Activated CD8-positive, alpha-beta T cell treated with anti-CD3 and anti-CD28 coated beads for 36 hours (primary cell): ENCODE data around the gene KRTAP12-2. TPM values are rescaled to one million over a fixed set of nuclear protein-coding genes. Genes with fewer than 3 reads are reported as not detected.

Source experiments
- ATAC-seq: fragments of 200-7000 bp; cut with Tn5 transposase; one replicate; pipeline ENCODE4 v1.10.0; 2021; ENCODE audit warnings: mild to moderate bottlenecking, moderate library complexity
- CTCF ChIA-PET: fragments of 350-600 bp; sonication (Branson Sonifier 250); formaldehyde crosslinking; loops from one replicate; lab custom pipeline; 2021; ENCODE audit warnings: antibody characterized with exemption; lab: Charles Lee
- POLR2A ChIA-PET: fragments of 350-600 bp; sonication (Branson Sonifier 250); formaldehyde crosslinking; loops from one replicate; lab custom pipeline; 2021; ENCODE audit warnings: antibody characterized with exemption; lab: Charles Lee
- DNase-seq: peaks from one replicate; pipeline ENCODE4 v3.0.0-alpha.2; 2020
- H3K27ac Mint-ChIP-seq: one replicate; pipeline ENCODE4 v1.8.0; 2021; ENCODE audit warnings: mild to moderate bottlenecking, mixed read lengths
- H3K27me3 Mint-ChIP-seq: one replicate; pipeline ENCODE4 v1.8.0; 2021; ENCODE audit warnings: mixed read lengths
- H3K36me3 Mint-ChIP-seq: one replicate; pipeline ENCODE4 v1.8.0; 2021; ENCODE audit warnings: low read depth, mixed read lengths
- H3K4me1 Mint-ChIP-seq: one replicate; pipeline ENCODE4 v1.8.0; 2021; ENCODE audit warnings: low read depth, mixed read lengths
- H3K4me3 Mint-ChIP-seq: one replicate; pipeline ENCODE4 v1.8.0; 2021; ENCODE audit warnings: mild to moderate bottlenecking, moderate library complexity, mixed read lengths
- H3K9me3 Mint-ChIP-seq: one replicate; pipeline ENCODE4 v1.8.0; 2021; ENCODE audit warnings: mixed read lengths
- intact Hi-C: fragments of 100-400 bp; cut with micrococcal nuclease; formaldehyde crosslinking; loops from one replicate; pipeline ENCODE4 v1.10.0; 2022
- total RNA-seq, 2 experiments: library from RNA; stranded (reverse); gene quantifications; one replicate each; pipeline ENCODE4 v1.2.3, GENCODE V29; 2021
- TF ChIP-seq, protein P1 (sequence below): fragments of 200-600 bp; IDR thresholded peaks from one replicate; pipeline ENCODE4 v1.8.0; 2022; ENCODE audit warnings: antibody characterized with exemption, mild to moderate bottlenecking

The KRTAP12-2 gene
- total RNA-seq, 2 experiments from 2014 or later: not detected

DNA sequence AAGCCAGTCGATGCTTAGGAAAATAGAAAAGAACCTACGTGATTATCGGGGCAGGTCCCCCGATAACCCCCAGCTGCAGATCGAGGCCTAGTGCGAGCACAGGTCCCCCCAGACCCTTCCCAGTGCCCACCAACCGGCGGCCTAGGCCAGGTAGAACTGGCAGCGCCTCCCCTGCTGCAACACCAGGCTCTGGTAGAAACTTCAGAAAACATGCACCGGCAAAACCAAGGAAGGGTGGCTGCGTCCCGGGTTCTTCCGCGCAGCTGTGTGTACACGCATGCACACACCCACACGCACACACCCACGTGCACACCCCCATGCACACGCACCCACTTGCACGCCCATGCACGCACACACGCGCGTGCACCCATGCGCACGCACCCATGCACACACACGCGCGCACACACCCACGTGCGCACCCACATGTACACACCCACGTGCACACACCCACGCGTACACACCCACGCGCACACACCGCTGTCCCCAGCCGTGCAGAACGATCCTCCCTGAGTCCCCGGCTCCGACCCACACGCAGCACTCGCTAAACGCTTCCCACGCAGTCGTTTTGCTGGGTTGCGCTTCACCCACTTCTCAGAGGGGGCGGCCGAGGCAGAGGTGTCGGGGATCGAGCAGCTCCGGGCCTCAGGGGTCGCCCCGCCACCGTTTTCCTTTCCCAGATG lies 39.4 kb upstream of the KRTAP12-2 start:
- POLR2A ChIA-PET: no interaction called here
- H3K9me3 Mint-ChIP-seq: peaks cover 9% of the 10 kb centered on the region
- TF ChIP-seq, protein P1, sequence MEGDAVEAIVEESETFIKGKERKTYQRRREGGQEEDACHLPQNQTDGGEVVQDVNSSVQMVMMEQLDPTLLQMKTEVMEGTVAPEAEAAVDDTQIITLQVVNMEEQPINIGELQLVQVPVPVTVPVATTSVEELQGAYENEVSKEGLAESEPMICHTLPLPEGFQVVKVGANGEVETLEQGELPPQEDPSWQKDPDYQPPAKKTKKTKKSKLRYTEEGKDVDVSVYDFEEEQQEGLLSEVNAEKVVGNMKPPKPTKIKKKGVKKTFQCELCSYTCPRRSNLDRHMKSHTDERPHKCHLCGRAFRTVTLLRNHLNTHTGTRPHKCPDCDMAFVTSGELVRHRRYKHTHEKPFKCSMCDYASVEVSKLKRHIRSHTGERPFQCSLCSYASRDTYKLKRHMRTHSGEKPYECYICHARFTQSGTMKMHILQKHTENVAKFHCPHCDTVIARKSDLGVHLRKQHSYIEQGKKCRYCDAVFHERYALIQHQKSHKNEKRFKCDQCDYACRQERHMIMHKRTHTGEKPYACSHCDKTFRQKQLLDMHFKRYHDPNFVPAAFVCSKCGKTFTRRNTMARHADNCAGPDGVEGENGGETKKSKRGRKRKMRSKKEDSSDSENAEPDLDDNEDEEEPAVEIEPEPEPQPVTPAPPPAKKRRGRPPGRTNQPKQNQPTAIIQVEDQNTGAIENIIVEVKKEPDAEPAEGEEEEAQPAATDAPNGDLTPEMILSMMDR: no peak
- H3K27me3 Mint-ChIP-seq: peaks cover 77% of the 10 kb centered on the region
- H3K27ac Mint-ChIP-seq: no peak overlapping the region
- CTCF ChIA-PET: interaction anchor here (1.2 kb wide), 1 partner anchor 87 kb away, joined by 3 read pairs; no protein-coding TSS in a partner anchor
- DNase-seq (no peak), ATAC-seq (no peak)
- no peak overlapping the region for H3K4me3 Mint-ChIP-seq
- intact Hi-C loops: no loop called here
- peaks cover 17% of the 10 kb centered on the region for H3K4me1 Mint-ChIP-seq
- peaks cover 9% of the 10 kb centered on the region for H3K36me3 Mint-ChIP-seq

DNA sequence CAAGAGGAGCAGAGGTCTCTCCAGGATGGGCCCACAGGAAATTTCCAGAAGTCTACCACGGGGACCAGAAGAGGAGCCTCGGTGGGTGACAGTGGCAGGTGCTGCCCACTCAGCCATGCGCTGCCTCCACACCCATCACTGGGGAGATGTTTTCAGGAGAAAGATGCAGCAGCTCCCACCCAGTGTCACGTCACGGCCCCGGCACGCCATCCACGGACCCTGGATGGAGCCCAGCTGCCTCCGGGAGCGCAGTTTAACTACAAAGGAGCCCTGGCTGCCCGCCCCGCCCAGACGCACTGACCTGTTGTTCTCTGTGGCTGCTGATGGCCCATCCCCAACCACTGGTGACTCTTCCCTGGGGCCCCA lies 37.9 kb upstream of the KRTAP12-2 start:
- Mint-ChIP-seq H3K4me3 (no peak overlapping the region), H3K9me3 (peaks cover 9% of the 10 kb centered on the region), H3K36me3 (peaks cover 9% of the 10 kb centered on the region), H3K4me1 (peaks cover 7% of the 10 kb centered on the region), H3K27me3 (peaks cover 71% of the 10 kb centered on the region), H3K27ac (no peak overlapping the region)
- DNase-seq: no peak
- intact Hi-C loops: no loop called here
- no peak for ATAC-seq
- ChIA-PET POLR2A (no interaction called here), CTCF (interaction anchor here (0.9 kb wide), 1 partner anchor 38 kb away, joined by 3 read pairs; no protein-coding TSS in a partner anchor)
- TF ChIP-seq, protein P1: no peak

DNA sequence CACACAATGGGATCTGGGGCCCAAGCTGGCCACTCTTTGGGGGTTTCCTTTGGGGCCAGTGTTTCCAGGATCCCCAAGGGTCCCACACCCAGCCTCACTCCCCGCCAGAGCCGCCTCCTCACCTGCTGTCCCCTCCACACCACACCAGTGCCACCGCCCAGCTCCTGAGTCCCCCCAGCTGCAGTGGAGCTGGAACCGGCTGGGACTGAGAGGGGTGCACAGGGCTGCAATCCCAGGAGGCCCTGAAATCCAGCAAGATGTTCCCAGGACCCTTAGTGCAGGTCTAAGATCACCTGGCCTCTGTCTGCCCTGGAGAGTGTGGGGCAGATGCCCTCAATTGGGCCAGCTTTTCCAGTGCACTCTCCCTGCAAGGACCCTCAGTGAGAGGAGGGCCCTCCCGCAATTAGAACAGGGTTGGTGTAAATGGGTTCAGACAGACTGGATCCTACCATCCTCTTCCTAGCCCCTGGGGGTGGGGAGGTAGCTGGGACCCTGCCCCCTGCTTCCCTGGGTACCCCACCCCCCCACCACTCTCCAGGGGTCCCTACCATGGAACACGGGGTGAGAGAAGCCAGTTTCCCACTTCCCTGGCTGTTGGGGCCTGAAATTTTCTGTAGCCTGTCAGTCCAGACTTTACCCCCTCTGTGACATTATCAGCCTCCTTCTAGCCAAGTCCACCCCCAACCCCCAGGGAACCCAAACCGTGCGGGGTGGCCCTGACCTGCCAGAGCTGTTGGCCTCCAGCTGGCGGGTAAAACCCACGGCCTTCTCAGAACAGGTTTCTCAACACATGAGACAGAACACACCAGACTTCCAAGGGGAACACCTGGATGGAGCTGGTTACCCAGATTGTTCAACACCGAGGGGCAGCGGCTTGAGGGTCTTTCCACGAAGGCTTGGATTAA lies 37.3 kb upstream of the KRTAP12-2 start:
- intact Hi-C loops: no loop called here
- DNase-seq (no peak), ATAC-seq (no peak)
- TF ChIP-seq, protein P1: no peak
- CTCF ChIA-PET: interaction anchor here (0.9 kb wide), 1 partner anchor 39 kb away, joined by 3 read pairs; no protein-coding TSS in a partner anchor
- POLR2A ChIA-PET: no interaction called here
- Mint-ChIP-seq H3K9me3 (peaks cover 9% of the 10 kb centered on the region), H3K27me3 (peaks cover 68% of the 10 kb centered on the region), H3K27ac (no peak overlapping the region), H3K4me1 (peaks cover 5% of the 10 kb centered on the region), H3K36me3 (peaks cover 9% of the 10 kb centered on the region), H3K4me3 (no peak overlapping the region)

DNA sequence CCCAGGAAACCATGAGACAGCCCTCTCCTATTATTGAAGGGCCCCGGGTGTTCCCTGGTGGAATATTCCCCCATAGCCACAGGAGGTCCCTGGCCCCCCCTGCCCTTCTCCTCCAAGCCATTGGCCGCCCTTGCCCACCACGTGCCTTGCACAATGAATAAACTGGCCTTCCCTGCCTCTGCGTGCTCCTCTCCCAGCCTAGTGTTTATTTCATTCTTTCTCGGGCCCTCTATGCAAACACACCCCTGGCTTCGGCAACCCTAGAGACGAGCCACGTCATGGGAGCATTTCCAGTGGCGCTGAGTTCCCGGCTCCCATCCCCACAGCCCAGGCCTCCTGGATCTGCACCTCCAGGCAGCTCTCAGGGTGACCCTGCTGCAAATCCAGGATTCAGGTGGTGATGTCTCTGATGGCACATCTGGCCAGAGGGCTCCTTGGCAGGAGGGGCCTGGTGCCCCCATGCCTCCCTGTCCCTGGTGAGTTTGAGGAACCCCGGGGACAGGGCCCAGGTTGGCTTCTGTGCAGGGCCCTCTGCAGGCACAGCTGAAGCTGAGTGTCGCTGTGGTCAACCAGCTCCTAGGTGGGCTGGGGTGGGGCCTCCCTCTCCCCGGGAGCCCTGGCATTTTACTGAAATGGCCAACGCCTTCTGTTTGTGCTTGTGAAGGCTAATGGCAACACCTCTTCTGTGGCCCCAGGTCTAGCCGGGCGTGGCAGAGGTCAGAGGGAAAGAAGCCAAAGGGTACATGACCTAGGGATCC lies 36.4 kb upstream of the KRTAP12-2 start:
- intact Hi-C loops: no loop called here
- Mint-ChIP-seq H3K27me3 (peaks cover 69% of the 10 kb centered on the region), H3K9me3 (peaks cover 9% of the 10 kb centered on the region), H3K36me3 (peaks cover 9% of the 10 kb centered on the region), H3K27ac (no peak overlapping the region), H3K4me1 (peaks cover 5% of the 10 kb centered on the region), H3K4me3 (no peak overlapping the region)
- TF ChIP-seq, protein P1: no peak
- CTCF ChIA-PET: no interaction called here
- POLR2A ChIA-PET: no interaction called here
- DNase-seq (no peak), ATAC-seq (no peak)
